HG03571 (cell line): Measurements from ENCODE around the gene FATE1.
"Not testable (repeated sequence)": the region's sequence is repeated elsewhere in the genome, so short reads cannot be mapped to it uniquely, and the experiment has no call there.

ENCODE experiments used
- ATAC-seq: cut with Tn5 transposase; IDR thresholded peaks from one replicate; pipeline ENCODE4 v1.9.1; 2021; ENCODE audit not compliant: unreplicated experiment

FATE1 gene, protein sequence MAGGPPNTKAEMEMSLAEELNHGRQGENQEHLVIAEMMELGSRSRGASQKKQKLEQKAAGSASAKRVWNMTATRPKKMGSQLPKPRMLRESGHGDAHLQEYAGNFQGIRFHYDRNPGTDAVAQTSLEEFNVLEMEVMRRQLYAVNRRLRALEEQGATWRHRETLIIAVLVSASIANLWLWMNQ

DNA sequence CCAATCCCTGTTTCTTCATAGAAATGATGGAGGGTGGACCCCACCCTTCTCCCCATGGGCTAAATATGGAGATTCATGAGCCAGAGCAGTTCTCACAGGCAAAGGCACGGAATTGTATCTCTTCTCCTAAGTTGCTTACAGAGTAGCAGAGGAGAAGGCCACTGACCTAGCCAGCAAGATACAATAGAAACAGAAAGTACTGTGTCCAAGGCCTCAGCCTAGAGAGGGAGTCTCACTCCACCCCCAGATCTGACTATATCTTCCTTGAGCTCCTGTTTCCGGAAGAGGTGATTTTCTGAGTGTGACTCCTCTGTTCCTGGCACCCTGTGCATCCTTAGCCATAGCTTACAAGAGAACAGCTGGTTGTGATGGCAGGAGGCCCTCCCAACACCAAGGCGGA, at the start of gene FATE1:
Gene FATE1 (plus strand): TSS at position 284 of the 400 bp plus-strand sequence. CDS start 85 bp downstream, at position 369.
- no peak for ATAC-seq

DNA sequence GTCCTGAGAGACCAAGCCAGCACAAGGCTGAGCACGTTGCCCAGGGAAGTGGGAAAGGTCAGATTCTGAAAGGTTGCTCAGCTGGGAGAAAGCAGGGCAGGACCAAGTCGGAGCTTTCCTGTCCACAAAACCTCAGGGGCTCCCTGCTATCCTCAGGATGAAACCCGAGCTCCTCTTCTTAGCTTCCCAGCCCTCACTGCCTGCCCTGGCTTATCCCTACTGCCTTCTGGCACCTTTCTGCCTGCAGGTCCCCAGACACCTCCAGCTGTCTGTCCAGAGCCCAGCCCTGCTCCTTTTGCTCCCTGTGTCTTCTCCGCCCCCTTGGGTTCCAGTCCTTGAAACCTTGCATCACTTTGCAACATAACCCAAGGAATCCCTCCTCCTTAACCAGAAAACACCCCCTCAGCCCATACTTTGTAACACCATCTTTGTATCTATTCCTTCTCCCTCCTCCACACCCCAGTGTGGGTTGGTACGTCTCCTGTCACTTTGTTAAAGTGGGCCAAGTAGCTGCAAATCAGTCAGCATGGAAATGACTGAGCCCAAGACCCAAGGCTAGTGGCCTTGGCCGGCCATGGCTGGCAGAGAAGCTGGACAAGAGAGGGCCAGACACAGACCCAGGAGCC, 40.6 kb upstream of the FATE1 start:
- ATAC-seq, result no peak

DNA sequence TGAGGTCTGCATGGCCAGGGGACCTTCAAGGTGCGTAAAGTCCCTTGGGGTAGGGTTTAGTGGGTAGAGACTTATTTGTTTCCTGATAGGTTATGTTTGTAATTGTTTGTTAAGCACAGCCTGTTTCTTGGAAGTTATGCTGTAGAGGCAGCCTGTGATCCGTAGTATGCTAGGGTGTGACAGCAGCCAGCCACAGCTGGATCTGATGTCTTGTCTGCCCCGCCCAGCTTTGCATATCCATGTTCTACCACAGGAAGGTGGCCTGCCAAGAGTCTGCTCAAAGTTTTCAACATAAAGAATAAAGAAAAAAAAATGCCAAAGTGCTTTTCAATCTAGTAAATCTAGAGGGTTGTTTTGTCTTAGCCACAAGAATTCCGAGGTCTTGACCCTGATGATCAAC, 39.6 kb upstream of the FATE1 start:
- ATAC-seq, result no peak

DNA sequence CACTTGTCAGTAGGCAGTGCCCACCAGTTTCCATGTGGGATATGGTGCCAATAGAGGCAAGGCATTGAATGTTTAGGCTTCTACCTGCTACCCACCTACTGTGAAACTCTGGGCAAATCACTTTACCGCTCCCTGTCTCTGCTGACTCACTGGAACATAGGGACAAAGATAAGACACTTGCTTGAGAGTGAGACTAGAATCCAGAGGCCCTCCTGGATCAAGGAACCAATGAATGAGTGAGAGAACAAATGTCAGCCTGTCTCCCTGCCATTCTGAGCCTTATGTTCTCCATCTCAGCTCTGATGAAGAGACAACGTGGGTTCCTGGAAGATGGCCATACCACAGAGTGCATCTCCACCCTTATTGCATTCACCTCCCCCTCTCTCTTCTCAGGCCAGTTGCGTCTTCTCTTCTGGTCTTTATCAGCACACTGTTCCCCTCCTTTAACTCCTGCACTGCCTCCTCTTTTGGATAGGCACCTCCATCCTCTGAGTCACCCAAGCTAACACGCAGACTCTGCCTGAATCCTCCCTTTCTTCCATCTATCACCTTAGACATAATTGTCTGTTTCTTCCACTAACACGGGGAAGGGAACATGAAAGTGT, 35.9 kb upstream of the FATE1 start:
- no peak for ATAC-seq

DNA sequence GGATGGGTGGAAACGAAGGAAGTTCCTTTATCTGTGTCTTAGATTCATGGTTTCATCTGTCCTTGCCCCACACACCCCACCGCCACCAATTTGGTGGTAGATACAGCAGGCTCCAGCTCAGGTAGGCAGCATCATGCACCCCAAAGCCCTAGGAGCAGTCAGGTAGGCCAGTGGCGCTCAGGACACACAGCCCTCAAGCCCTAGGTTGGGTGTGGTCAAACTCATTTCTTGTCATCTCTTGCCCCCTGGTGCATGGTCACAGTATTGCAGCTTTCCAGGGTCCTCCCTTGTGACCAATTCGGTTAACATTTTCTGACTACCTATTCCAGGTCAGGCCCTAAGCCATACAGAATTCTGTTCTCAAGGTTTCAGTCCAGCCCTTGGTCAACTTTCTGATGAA, 35.0 kb upstream of the FATE1 start:
- ATAC-seq, result peak; percentile 72

DNA sequence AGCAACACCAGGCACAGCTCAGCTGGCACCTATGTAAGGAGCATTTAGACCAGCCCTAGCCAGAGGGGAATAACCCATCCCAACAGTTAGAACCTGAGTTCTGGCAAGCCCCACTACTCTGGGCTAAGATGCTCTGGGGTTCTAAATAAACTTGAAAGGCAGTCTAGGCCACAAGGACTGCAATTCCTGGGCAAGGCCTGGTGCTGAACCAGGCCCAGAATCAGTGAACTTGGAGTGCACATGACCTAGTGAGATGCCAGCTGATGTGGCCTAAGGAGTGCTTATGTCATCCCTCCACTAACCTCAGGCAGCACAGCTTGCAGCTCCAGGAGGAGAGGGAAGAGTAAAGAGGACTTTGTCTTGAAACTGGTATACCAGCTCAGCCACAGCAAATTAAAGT, 28.2 kb upstream of the FATE1 start:
- ATAC-seq, result no peak

DNA sequence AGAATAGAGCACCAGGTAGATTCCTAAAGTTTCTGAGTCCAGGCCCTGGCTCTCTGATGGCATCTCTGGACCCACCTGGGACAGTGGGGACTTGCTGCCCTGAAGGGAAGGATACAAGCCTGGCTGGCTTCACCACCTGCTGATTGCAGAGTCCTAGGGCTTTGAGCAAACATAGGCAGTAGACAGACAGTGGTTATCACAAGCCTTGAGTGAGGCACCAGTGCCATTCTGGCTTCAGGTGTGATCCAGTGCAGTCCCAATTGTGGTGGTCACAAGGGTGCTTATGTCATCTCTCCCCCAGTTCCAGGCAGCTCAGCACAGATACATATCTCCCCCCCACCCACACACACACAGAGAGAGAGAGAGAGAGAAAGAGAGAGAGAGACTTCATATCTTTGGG, 27.1 kb upstream of the FATE1 start:
- no peak for ATAC-seq

DNA sequence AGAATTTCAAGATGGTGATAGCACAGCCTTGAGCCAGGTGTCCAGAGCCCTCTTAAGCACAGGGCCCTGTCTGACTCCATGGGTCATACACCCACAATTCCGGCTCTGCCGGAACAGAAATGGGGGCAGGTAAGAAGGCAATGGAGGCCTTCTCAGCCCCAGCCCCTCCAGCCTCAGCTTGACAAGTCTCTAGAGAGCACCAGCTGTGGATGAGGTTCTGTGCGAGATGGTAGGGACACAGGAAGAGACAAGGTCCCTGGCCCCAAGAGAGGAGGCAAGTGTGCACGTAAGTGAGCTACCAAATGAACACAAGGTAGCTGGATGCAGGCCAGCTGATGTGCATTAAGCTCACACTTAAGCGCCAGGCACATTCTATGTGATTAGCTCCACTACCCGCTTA, 23.0 kb upstream of the FATE1 start:
- ATAC-seq, result no peak

DNA sequence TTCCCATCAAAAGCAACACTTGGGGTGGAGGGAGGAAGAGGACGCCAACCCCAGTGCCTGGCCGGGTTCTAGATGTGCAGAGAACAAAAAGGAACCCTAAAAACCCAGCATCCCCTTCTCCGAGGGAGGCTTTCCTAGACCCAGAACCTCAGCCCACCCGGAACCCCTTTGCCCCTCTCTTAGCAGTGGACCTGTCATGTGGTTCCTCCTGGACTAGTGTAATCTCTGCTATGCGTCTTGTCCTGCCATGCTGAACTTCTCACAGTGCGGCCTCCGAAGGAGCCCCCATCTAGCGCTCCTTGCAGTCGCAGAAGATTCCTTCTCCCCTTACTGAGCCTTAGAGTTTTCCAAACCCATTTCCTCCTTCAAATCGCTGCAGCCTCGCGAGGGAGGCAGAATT, 21.7 kb upstream of the FATE1 start:
- ATAC-seq, result no peak

DNA sequence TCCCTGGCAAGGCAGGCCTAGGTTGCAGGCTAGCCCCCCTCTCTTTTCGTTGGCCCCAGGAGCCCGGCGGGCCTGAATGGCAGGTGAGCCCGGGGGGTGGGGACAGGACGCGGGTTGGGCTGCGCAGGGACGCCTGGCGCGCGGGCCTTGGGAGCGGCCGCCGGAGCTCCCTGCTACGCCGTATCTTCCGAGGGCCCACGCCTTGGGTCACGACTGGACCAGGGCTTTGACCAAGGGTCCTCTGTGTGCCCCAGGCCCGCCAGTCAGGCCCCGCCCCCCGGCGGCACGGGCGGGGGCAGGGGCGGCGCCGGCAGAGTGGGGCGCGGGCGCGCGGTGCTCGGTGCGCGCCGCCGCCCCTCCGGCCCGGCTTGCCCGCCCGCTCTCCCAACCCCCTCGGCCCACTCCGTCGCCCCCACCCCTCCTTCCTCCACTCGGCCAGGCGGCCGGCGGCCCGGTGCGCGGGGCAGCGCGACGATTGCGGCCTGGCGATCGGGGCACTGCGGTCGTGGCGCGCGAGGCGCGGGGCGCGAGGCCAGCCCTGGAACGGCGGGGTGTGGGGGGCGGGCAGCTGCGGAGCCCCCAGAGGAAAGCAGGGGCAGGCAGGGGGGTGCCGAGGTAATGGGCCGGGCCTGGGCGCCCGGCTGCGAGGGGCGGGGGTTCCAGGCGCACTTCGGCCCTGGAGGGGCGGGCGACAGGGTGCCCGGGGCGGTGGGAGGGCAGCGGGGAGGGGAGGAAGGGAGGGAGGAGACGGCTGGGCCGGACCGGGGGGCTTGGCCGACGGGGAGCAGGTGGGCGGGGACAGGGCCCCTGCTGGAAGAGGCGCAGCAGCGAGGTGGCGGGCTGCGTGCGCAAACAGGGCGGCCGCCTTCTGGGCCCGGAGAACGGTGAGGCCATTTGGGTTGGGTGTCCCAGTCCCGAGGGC, 20.9 kb upstream of the FATE1 start, which contains the start of gene PRRG3:
Gene PRRG3 (plus strand): TSS at position 798 of the 922 bp plus-strand sequence. CDS start 3,357 bp downstream, outside the sequence.
- no peak for ATAC-seq

DNA sequence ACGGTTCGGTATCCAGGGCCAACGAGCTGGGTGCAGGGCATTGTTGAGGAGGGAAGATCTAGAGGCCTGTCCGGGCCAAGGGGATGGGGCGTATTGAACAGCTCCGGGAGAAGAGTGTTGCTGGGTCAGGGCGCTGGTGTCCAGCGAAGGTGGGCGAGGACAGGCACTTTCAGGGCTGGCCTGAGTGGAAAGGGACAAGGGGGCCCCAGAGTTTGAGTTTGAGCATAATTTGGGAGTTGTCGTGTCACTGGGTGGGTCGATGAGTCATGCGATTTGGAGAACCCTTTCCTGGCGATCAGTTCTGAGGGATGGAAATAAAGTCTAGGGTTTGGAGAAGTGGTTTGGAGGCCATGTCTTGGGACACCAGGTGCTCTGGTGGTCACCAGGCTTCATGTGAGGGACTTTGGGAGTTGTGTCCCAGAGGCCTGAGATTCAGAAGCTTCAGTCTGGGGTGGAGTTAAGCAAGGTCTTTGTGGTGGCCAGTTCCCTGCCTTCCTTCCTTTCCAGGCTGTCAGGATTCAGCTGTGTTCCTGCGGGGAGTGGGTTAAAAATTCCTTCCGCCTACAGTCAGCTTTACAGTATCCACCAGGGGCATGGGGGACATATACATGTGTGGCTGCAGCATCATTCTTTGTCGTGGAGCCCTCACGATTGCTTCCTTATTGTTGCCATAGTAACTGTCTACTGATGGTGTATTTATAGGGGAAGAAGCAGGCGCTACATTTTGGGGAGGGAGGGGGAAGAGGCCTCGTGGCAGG, 20.1 kb upstream of the FATE1 start:
- ATAC-seq, result no peak

DNA sequence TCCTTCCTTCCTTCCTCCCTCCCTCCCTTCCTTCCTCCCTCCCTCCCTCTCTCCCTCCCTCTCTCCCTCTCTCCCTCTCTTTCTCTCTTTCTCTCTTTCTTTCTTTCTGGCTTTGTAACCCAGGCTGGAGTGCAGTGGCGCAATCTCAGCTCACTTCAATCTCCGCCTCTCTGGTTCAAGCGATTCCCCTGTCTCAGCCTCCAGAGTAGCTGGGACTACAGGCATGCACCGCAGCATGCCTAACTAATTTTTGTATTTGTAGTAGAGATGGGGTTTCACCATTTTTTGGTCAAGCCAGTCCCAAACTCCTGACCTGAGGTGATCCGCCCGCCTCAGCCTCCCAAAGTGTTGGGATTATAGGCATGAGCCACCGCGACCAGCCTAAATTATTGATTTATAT, 18.8 kb upstream of the FATE1 start:
- ATAC-seq, result not testable (repeated sequence)

DNA sequence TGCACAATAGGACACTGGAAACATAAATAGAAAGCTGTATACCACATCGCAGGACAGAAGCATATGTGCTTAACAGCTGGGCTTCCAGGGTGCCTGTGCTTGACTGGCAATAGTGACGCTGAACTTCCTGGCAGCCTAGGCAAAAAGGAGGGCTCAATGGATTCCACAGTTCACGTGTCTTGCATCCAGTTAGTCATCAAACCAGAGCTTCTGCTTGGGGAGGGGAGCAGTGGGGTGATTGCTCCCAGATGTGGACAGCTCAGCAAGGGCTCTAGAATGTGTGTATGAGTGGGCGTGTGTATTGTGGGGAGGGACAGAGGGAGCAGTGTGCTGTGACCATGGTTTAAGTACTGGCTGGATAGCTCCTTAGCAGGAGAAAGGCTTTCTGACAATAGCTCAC, 18.3 kb upstream of the FATE1 start:
- ATAC-seq, result no peak

DNA sequence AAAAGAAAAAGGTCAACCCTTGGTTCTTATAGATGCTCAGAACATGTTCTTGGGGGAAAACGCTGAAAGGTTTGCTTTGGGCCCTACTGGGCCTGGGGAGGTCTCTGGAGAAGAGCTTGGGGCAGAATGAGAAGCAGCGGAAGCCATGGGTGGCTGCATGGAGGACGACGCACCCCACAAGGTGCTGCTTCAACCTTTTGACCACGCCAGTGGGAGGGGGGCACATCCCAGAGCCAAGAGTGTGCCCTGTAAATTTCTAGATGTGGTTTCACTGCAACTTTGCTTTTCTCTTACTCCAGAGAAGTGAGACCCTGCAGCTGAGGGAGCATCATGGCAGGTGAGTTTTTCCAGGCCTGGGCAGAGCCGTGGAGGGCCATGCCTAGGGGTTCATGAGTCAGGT, 17.4 kb upstream of the FATE1 start:
- no peak for ATAC-seq

DNA sequence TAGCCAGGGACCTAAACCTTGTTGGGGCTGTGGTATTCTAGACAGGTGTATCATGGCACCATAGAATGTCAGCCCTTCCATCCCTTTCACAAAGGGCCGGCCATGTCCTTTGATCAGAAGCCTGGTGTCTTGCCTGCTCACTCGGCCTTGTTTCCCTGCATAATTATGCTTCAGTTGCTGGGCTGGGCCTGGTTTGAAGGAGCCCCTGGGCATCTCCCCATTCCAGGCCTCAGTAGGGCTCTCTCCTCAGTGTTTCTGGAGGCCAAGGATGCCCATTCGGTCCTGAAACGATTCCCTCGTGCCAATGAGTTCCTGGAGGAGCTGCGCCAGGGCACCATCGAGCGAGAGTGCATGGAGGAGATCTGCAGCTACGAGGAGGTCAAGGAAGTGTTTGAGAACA, 16.1 kb upstream of the FATE1 start:
- no peak for ATAC-seq

DNA sequence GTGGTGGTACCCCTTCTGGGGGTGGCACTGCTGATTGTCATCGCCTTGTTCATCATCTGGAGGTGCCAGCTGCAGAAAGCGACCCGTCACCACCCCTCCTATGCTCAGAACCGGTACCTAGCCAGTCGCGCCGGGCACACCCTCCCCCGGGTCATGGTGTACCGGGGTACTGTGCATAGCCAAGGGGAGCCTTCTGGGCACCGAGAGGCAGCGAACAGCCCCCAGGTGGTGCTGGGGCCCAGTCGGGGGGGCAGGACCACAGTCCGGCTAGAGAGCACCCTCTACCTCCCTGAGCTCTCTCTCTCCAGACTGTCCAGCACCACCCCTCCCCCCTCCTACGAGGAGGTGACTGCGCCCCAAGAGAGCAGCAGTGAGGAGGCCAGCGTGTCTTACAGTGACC, 15.3 kb upstream of the FATE1 start:
- ATAC-seq, result no peak

DNA sequence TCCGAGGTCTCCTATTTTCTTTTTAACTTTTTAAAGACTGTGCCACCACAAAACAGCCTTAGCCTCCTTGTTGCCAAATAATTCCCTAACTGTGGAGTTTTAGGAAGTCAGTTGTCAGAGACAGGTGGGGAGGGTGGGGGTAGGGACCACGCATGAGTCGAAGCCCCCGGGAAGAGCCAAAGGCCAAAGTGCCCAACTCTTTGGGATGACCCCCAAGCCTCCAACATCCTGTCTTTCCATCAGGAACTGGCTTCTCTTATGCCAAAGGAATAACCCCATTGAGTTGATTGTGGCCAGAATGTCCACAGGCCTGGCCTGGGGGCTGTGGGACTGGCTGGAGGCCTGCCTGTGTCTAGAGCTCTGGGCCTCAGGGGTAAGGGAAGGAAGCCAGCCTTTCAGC, 14.8 kb upstream of the FATE1 start:
- no peak for ATAC-seq

DNA sequence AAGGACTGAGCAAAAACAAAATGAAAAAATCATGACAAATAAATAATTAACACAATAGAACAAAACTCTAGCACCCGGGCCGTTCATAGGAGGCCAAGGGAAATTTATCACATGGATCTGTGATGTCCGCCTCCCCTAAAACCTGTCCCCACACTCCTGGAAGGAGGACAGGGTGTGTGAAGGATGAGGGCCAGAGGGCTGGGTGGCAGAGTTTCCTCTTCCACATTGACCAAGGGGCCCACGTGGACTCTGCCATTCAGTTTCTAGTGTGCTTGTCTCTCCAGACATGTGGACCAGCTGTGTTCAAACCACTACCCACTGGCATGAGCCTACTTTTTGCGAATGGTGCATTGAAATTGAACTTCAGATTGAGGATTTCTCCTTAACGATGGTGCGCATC, 14.3 kb upstream of the FATE1 start:
- ATAC-seq, result no peak

DNA sequence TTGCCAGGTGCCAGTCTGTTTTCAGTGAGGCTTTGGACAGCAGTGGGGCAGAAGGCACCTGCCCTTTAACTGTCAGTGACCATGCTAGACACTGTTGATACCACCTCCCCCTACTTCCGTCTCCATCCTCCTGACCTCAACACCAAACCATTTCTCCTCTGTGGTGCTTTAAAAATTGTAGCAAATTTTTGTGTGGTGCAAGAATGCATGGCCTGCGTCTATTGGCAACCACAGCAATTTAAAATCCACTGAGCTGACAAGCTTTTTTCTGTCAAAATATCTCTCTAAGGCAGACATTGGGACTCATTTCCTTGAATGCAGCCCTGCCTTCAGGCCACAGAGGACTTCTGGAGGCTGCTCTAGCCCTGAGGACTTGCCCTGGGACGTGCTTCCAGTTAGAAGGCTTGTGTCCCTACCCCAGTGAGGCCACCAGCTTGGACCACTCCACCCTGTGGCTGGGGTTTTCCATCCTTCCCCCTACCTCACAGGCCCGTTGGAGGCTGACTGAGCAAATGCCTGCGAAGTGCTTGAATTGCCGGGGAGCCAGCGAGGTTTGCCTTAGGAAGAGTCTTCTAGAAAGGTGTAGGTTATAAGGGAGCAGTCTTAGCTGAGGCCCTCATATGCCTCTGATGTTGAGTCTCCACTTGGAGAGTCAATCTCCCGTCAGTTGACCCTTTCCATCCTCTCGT, 13.7 kb upstream of the FATE1 start:
- no peak for ATAC-seq

DNA sequence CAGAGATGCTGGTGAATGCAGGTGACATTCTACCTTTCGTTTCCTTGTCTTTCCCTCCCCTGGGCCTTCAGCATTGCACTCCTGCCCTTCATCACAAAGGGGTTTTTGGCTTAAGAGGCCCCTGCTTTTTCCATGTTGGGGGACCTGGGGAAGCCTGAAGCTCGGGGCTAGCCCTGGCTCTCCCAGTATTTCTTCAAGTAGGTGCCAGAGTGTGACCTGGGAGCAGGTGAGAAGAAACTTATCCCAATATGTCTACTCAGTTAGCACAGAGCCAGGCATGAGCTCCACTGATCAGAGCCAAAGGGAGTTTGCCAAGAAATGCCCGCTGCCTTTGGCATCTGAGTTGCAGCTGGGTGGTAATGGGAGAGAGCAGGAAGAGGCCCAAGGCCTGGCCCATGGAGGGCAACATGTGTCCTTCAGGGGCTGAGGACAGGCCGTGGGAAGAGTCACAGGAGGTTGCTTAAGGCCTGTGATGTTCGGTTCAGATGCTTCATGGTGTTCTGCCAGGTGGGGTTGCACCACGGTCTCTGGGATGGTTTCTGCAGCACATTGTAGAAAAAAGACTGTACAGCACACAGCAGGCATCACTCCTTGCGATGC, 13.0 kb upstream of the FATE1 start:
- no peak for ATAC-seq
